Measurements from ENCODE around the gene STK11. TPM values are rescaled to one million over a fixed set of nuclear protein-coding genes. Genes with fewer than 3 reads are reported as not detected.

Gene STK11
- total RNA-seq, 4 donors from 2014 or later: 22.8 to 71.8 (median 31.9) TPM

DNA sequence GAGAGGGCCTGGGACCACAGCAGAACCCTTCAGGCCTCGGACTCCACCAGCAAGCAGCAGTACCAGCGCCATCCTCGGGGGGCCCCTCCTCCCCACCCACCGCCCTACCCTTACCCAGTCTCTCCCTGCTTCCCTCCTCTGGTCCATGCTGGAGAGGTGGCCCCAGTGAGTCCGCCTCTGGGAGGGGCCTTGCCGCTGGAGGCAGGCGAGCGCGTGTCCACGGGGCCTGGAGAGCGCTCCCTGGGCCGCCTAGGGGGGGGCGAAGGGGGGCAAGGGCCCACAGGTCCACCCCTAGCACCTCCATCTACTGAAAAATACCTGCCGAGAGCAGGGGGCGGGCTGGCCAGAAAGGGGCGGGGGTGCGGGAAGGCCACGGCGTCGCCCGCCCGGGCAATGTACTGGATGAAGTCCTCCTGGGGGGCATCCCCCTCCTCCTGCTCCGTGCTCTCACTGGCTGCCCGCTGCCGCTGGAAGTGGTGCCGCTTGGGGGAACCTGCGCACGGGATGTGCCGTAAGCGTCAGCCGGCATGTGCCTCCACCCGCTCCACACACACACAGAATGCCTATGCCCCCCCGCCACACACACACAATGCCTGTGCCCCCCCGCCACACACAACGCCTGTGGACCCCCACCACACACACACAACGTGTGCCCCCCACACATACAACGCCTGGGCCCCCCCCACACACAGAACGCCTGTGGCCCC, 25.4 kb downstream of the STK11 start:
- TF ChIP-seq, protein P1, sequence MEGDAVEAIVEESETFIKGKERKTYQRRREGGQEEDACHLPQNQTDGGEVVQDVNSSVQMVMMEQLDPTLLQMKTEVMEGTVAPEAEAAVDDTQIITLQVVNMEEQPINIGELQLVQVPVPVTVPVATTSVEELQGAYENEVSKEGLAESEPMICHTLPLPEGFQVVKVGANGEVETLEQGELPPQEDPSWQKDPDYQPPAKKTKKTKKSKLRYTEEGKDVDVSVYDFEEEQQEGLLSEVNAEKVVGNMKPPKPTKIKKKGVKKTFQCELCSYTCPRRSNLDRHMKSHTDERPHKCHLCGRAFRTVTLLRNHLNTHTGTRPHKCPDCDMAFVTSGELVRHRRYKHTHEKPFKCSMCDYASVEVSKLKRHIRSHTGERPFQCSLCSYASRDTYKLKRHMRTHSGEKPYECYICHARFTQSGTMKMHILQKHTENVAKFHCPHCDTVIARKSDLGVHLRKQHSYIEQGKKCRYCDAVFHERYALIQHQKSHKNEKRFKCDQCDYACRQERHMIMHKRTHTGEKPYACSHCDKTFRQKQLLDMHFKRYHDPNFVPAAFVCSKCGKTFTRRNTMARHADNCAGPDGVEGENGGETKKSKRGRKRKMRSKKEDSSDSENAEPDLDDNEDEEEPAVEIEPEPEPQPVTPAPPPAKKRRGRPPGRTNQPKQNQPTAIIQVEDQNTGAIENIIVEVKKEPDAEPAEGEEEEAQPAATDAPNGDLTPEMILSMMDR (IDR thresholded peaks at IDR 0.05; ENCODE audit: low read depth): no peak

DNA sequence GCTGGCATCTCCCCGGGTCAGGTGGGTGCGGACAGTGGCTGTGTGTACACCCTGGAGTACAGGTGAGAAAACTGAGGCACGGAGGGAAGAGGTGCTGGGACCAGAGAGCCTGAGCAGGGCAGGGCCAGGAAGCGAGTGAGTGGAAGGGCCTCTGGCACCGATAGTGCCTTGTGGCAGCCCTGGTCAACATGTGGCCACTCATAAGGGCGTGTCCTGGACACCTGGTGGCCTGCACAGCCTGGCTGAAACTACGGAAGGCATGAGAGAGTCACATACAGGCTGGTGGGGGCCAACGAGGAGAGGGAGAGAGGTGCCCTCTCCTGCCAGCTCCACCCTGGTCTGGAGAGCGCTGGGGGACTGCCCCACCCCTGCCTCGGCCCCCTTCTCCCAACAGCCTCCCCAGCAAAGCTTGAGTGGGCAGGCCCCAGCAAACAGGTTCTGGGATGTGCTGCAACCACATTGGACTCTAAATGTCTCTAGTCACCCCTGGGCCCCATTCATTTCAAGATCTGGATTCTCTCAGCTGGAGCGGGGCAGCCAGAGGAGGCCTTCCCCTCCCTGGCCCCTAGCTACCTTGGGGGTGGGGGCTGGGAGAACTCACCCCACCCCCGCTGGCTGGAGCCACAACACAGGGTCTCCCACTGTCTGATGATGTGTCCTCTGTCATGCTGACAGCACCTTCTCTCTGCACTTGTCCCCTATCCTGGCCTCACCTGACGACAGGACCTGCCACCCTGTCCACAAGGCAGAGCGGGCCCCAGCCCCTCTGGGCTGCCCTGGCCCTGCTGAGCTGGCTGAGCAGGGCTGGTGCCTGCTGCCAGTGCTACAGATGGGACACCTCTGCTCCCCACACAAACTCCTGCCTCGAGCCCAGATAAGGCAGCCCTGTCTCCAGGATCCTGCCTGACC, 26.4 kb downstream of the STK11 start:
- TF ChIP-seq, protein P1 (IDR thresholded peaks at IDR 0.05; ENCODE audit: low read depth): no peak

DNA sequence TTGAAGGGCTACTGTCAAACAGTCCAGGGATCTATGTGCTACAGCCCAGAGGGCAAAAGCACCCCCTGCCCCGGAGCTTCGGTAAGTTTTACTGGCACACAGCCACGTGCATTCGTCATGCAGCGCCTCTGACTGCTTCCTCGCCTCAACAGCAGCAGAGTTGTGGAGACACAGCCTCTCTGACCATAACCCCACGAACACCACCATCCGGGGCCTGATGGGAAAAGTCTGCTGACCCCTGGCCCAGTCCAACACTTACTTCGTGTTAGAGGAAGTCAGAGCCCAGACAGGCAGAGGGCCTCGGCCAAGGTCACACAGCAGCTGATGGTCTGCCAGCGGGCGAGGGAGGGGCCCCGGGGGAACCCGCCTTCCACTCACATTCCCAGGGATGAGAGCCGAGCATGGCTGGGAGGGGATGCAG, 27.1 kb downstream of the STK11 start:
- TF ChIP-seq, protein P1 (IDR thresholded peaks at IDR 0.05; ENCODE audit: low read depth): no peak

DNA sequence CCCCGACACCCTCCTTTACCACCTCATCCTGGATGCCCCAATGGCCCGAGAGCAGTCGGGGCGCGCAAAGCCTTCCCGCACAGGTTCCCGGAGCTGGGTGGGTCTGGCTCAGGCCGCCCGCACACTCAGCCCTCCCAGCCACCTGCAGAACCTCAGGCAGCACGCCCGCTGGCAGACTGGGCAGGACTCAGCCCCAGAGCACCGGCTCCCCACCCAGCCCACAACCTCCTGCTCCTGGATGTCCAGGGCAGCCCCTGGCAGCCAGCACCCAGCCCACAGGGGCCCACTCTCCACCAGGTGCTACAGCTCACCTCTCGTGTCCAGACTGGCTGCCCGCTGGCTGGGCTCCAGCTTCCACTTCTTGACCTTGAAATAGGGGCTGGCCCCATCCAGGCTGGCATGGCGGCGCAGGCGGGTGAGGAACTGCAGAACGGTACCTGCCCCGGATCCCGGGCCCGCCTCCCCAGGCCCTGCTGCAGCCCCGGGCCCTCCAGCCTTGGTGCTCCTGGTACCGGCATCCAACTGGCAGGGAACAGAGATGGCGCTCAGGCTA, 27.6 kb downstream of the STK11 start:
- TF ChIP-seq, protein P1 (IDR thresholded peaks at IDR 0.05; ENCODE audit: low read depth): no peak

DNA sequence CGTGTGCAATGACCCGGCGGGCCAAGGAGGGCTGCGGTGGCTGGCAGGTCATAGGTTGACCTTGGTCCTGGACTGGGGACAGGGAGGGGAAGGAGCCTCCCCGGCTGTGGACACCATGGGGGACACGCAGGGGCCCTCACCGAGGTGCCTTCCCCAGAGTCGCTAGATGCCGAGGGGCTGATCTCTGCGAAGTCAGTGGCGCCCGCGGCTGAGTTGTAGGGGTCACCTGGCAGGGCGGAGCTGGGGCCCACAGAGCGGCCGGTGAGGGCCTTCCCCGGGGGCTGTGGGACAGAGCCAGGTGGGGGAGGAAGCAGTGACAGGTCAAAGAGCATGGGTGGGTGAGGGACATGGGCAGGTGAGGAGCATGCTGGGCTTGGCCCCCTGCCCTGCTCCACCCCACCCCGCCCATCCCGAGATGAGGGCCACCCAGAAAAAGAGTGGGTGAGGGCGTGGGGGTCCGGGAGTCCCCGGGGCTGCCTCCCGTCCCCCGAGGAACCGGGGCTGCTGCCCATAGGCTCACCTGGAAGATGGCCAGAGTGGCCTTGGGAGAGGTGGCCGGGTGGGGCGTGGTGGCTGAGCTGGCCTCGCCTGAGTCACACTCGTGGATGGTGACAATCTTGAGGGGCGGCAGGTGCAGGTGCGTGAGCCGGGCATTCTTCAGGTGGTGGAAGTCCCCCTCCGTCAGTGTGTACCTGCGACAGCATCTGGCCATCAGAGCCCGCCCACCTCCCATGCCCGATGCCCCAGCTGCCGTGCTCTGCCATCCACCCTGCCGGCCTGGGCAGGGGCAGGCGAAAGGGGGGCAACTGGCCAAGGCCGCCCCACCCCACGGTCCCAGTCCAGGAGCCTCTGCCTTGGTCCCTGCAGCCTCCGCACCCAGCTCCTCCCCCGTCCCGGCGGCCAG, 28.7 kb downstream of the STK11 start:
- TF ChIP-seq, protein P1 (IDR thresholded peaks at IDR 0.05; ENCODE audit: low read depth): no peak

DNA sequence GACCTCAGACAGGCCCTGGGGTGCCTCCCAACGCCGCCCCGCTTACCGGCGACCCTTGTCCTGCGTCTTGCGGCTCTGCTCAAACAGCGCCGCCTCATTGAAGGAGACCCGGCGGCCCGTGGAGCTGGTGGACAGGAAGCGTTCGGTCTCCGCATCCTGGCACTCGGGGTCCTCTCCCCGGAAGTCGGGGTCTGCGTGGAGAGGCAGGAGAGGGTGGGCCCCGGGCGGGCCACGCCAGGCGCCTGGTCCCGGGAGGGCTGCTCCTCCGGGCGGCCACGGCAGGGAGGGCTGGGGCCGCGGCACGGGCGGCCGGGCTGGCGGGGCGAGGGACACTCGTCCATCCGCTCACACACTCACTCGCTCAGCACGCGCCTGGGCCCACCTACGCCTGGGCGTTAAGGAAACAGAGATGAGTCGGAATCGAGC, 29.4 kb downstream of the STK11 start:
- TF ChIP-seq, protein P1 (IDR thresholded peaks at IDR 0.05; ENCODE audit: low read depth): no peak

All from subcutaneous adipose tissue (tissue), 4 donors.